Colonic mucosa (tissue), 4 donors: ENCODE measurements around the gene SPEN. TPM values are rescaled to one million over a fixed set of nuclear protein-coding genes. Genes with fewer than 3 reads are reported as not detected.

Experiments
- DNase-seq: peaks from one replicate; pipeline ENCODE4 v3.0.0-alpha.2; 2020
- H3K27ac ChIP-seq: fragments of 200-600 bp; one replicate; pipeline ENCODE4 v1.8.0; 2021
- H3K27me3 ChIP-seq: fragments of 200-600 bp; one replicate; pipeline ENCODE4 v1.8.0; 2021
- H3K36me3 ChIP-seq: fragments of 200-600 bp; one replicate; pipeline ENCODE4 v1.8.0; 2021
- H3K4me1 ChIP-seq: fragments of 200-600 bp; one replicate; pipeline ENCODE4 v1.8.0; 2021; ENCODE audit warnings: mild to moderate bottlenecking
- H3K4me3 ChIP-seq: fragments of 200-600 bp; one replicate; pipeline ENCODE4 v1.8.0; 2021
- H3K9ac ChIP-seq, 2 donors: one replicate each; pipeline ENCODE4 v1.7.0; 2013; ENCODE audit warnings: control low read depth in 2 of 2, low read depth in 2 of 2, low read length in 2 of 2
- H3K9me3 ChIP-seq: fragments of 200-600 bp; one replicate; pipeline ENCODE4 v1.8.0; 2021
- intact Hi-C: fragments of 100-400 bp; cut with DNase I; formaldehyde crosslinking; loops from one replicate; pipeline ENCODE4 v1.14.1; 2022
- total RNA-seq, 2 donors: library from RNA; stranded (reverse); fragmentation: NEBNext Ultra II Directional in 1 of 2; extraction: Animal tissue kit (Norgen Biotek cat#: 25700) in 1 of 2; gene quantifications; one replicate each; pipeline ENCODE4 v1.2.1, GENCODE V29; 2021
- TF ChIP-seq, protein P1 (sequence below): fragments of 200-600 bp; IDR thresholded peaks from one replicate; pipeline ENCODE4 v1.8.0; 2022; ENCODE audit warnings: antibody characterized with exemption, mild to moderate bottlenecking
- donor health status: healthy.
- donor health status: DM: no; HTN: no; CAD: no.
- donor health status: DM: no; HTN: no; CAD: no.

The SPEN gene
- total RNA-seq, 2 donors from 2014 or later = 40.9 to 42.5 TPM

DNA sequence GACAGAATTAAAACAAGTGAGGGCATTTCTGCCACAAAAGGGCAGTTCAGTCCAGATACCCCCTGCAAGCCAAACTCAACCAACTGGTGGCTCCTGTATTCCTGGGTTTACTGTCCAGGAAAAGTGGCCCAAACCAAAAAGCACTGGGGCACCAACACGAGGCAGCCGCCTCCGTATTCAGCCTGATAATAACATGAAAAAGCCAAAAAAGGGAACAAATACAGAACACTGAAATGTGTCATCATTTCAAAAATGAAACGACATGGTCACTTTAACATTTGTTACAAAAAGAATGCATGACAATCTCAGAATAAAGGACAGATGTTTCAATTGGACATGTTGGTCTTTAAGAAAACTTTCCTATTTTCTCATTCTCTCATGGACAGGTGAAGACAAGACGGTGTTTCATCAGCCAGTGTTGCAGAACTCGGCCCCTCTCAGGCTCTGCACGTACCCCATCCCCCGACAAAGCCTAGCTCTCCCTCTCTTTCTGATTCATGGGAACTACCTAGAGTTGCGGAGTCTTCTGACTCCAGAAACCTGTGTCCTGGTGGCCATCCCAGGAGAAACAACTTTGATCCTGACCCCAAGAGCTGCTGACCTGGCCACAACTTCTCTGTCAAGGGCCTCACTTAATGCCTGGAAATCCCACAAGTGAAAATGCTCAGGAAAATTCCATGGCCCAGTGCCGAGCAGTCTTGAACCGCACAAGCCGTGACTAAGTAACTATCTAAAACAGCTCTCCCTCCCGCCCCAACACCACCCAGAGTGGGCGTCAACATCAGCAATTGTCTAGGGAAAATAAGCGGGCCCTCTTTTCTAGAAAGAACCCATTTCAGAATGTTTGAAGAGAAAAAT, 101.3 kb downstream of the SPEN start:
- Histone ChIP-seq H3K27ac (peak overlapping the region; percentile 69), H3K4me3 (no peak overlapping the region), H3K9me3 (no peaks in the 10 kb centered on the region), H3K27me3 (no peaks in the 10 kb centered on the region), H3K36me3 (peaks cover 16% of the 10 kb centered on the region), H3K4me1 (peaks cover 7% of the 10 kb centered on the region), H3K9ac (peak overlapping the region in 1 of 2 donors; percentile 48)
- intact Hi-C loops = no loop called here
- TF ChIP-seq, protein P1, sequence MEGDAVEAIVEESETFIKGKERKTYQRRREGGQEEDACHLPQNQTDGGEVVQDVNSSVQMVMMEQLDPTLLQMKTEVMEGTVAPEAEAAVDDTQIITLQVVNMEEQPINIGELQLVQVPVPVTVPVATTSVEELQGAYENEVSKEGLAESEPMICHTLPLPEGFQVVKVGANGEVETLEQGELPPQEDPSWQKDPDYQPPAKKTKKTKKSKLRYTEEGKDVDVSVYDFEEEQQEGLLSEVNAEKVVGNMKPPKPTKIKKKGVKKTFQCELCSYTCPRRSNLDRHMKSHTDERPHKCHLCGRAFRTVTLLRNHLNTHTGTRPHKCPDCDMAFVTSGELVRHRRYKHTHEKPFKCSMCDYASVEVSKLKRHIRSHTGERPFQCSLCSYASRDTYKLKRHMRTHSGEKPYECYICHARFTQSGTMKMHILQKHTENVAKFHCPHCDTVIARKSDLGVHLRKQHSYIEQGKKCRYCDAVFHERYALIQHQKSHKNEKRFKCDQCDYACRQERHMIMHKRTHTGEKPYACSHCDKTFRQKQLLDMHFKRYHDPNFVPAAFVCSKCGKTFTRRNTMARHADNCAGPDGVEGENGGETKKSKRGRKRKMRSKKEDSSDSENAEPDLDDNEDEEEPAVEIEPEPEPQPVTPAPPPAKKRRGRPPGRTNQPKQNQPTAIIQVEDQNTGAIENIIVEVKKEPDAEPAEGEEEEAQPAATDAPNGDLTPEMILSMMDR = no peak
- DNase-seq = peak; percentile 53

- intact Hi-C loops = no loop called here
- Histone ChIP-seq H3K4me3 (no peak overlapping the region), H3K4me1 (peaks cover 7% of the 10 kb centered on the region), H3K9ac (peak overlapping the region; percentile 29 to 48), H3K27ac (peak overlapping the region; percentile 69), H3K27me3 (no peaks in the 10 kb centered on the region), H3K36me3 (peaks cover 10% of the 10 kb centered on the region), H3K9me3 (no peaks in the 10 kb centered on the region)
- peak; percentile 73 for DNase-seq
- TF ChIP-seq, protein P1 = no peak
Observed at GRCh38 chr1:15949453-15950245, 102.1 kb downstream of the SPEN start.

DNA sequence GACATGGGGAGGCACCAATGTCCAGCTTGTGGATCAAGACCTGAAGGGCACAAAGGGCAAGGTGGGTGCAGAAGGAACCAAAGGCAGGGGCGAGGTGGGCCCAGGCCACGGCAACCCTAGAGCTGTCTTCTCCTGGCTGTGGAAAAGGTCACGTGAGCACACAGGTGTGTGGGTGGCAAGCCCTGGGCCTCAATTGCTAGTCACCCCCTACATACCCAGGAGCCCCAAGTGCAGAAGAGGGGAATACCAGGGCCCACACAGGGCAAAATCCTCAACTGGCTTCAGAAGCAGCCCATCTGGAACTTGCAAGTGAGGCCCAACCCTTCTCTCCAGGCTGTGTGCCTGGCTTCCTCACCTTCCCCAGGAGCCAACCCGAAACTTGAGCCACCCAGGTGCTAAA, 102.8 kb downstream of the SPEN start:
- no peak for DNase-seq
- H3K9me3 ChIP-seq = no peaks in the 10 kb centered on the region
- H3K27ac ChIP-seq = peak overlapping the region; percentile 69
- TF ChIP-seq, protein P1 = no peak
- no peak overlapping the region for H3K4me3 ChIP-seq
- H3K36me3 ChIP-seq = peaks cover 5% of the 10 kb centered on the region
- peak overlapping the region; percentile 29 to 48 for H3K9ac ChIP-seq
- intact Hi-C loops = no loop called here
- H3K27me3 ChIP-seq = no peaks in the 10 kb centered on the region
- H3K4me1 ChIP-seq = peaks cover 7% of the 10 kb centered on the region

DNA sequence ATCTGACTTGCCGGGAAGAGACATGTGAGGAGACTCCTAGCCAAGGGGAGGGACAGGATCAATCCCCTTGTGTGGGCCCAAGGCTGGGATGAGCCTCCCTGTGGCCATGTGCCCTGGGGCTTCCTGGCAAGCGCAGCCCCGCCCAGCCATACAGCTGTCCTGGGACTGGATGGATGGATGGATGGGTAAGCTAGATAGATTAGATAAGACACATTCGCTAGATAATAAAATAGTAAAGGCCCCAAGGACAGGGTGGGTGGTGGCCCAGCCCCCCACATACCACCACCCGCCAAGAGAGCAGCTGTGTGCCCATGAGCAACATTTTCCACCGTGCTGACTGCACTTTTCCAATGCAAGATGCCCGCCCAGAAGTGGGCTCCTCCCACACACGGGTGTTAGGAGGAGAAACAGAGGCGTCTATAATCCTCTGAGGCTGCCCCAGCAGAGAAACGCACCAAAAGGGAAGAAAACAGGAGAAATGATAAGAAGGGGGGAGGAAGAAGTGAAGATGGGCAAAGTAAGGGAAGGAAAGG, 103.3 kb downstream of the SPEN start:
- peak overlapping the region; percentile 69 for H3K27ac ChIP-seq
- H3K4me3 ChIP-seq = no peak overlapping the region
- no peaks in the 10 kb centered on the region for H3K36me3 ChIP-seq
- no peak overlapping the region for H3K9ac ChIP-seq
- H3K9me3 ChIP-seq = no peaks in the 10 kb centered on the region
- intact Hi-C loops = no loop called here
- H3K27me3 ChIP-seq = no peaks in the 10 kb centered on the region
- DNase-seq = no peak
- TF ChIP-seq, protein P1 = no peak
- peaks cover 7% of the 10 kb centered on the region for H3K4me1 ChIP-seq

- H3K4me1 ChIP-seq = peaks cover 7% of the 10 kb centered on the region
- TF ChIP-seq, protein P1 = no peak
- no peak overlapping the region for H3K27ac ChIP-seq
- no peak overlapping the region for H3K9ac ChIP-seq
- H3K4me3 ChIP-seq = no peak overlapping the region
- DNase-seq = no peak
- no peaks in the 10 kb centered on the region for H3K9me3 ChIP-seq
- H3K36me3 ChIP-seq = no peaks in the 10 kb centered on the region
- intact Hi-C loops = no loop called here
- H3K27me3 ChIP-seq = no peaks in the 10 kb centered on the region
Observed at GRCh38 chr1:15951341-15952153, 104.0 kb downstream of the SPEN start.
